Measurements from ENCODE around the gene CD79B.
"Not testable (repeated sequence)": the region's sequence is repeated elsewhere in the genome, so short reads cannot be mapped to it uniquely, and the experiment has no call there.

DNA sequence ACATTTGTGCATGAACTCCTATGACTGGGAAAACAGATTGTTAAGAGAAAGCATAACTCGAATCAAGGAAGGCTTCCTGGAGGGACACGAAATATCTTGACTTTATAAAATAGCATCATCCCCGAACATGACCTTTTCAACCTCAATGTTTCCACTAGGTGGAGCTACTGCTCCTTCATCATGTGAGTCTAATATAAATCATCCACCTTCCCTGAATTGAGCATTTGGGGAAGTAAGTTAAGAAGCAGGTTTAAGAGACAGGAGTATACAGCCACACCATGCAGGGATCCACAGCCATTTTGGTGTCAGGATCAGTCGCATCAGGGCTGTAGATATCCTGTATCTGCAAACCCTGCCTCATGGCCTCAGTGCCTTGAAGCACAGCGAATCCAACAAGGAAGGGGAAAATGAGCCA is 28.3 kb downstream of the CD79B start:
- TF ChIP-seq POLR2AphosphoS5 (IDR thresholded peaks at IDR 0.05; ENCODE audit: low read depth, low read length); ATF3 (IDR thresholded peaks at IDR 0.05); POLR2A (IDR thresholded peaks at IDR 0.05; ENCODE audit: borderline replicate concordance, extremely low read depth, insufficient read depth, insufficient read length); CBX3 (IDR thresholded peaks at IDR 0.05; ENCODE audit: low read depth); EZH2 (IDR thresholded peaks at IDR 0.05): not testable (repeated sequence)
- TF ChIP-seq CTCF (IDR thresholded peaks at IDR 0.05 in 2 of 3, conservative IDR thresholded peaks at IDR 0.05 in 1 of 3; ENCODE audit: borderline replicate concordance in 1 of 3, insufficient read depth in 1 of 3, low read depth in 2 of 3, low read length in 2 of 3): peak; percentile 37 to 57 (median 38); a peak in 4 of 6 replicates

Data from HCT116 (cell line).